Stimulated activated CD4-positive, alpha-beta T cell treated with anti-CD3 and anti-CD28 coated beads, Interleukin-4, amount 100 ng/mL, for 4 hours (primary cell): Measurements from ENCODE around the gene CACNG4.

Source experiments
- DNase-seq, 2 experiments: peaks; one replicate each; pipeline ENCODE4 v3.0.0-alpha.2; 2020

CACNG4 gene

GRCh38 chr17:66985338-66986237 lies 21.1 kb downstream of the CACNG4 start:
- no peak for DNase-seq

GRCh38 chr17:66986659-66987058 lies 22.2 kb downstream of the CACNG4 start:
- DNase-seq: no peak

GRCh38 chr17:66987059-66987616 lies 22.6 kb downstream of the CACNG4 start:
- DNase-seq: no peak

- no peak for DNase-seq
These were observed 23.7 kb downstream of the CACNG4 start for GRCh38 chr17:66988069-66988798.

- no peak for DNase-seq
These were observed 24.6 kb downstream of the CACNG4 start for GRCh38 chr17:66989076-66989475.

GRCh38 chr17:66989579-66989978 lies 25.1 kb downstream of the CACNG4 start:
- no peak for DNase-seq

GRCh38 chr17:66990047-66990446 lies 25.5 kb downstream of the CACNG4 start:
- no peak for DNase-seq

- no peak for DNase-seq
These were observed 28.5 kb downstream of the CACNG4 start for GRCh38 chr17:66992911-66993442.

- no peak for DNase-seq
These were observed 29.9 kb downstream of the CACNG4 start for GRCh38 chr17:66994361-66994760.

- no peak for DNase-seq
These were observed 30.5 kb downstream of the CACNG4 start for GRCh38 chr17:66994930-66995535.

GRCh38 chr17:66995944-66996343 lies 31.4 kb downstream of the CACNG4 start:
- no peak for DNase-seq

GRCh38 chr17:66996926-66997325 lies 32.4 kb downstream of the CACNG4 start:
- no peak for DNase-seq

- DNase-seq: no peak
These were observed 38.7 kb downstream of the CACNG4 start for GRCh38 chr17:67003231-67003630.

GRCh38 chr17:67004181-67004580 lies 39.7 kb downstream of the CACNG4 start:
- no peak for DNase-seq

GRCh38 chr17:67007266-67007665 lies 42.8 kb downstream of the CACNG4 start:
- no peak for DNase-seq

- no peak for DNase-seq
These were observed 43.6 kb downstream of the CACNG4 start for GRCh38 chr17:67008101-67008500.

- no peak for DNase-seq
These were observed 47.1 kb downstream of the CACNG4 start for GRCh38 chr17:67011527-67012175.

- no peak for DNase-seq
These were observed 49.4 kb downstream of the CACNG4 start for GRCh38 chr17:67013891-67014290.

GRCh38 chr17:67015001-67015400 lies 50.5 kb downstream of the CACNG4 start:
- no peak for DNase-seq

GRCh38 chr17:67016039-67016762 lies 51.7 kb downstream of the CACNG4 start:
- DNase-seq: no peak

- DNase-seq: no peak
These were observed 53.4 kb downstream of the CACNG4 start for GRCh38 chr17:67017910-67018309.
